Loucy (cell line): ENCODE results near the gene LRRC4C.

ENCODE experiments used
- H2AFZ ChIP-seq: fragments of 200-600 bp; sonication (generic); 2 replicates; pipeline ENCODE4 v1.6.0; 2016; ENCODE audit warnings: antibody characterized with exemption, mild to moderate bottlenecking, low read length, moderate library complexity
- H3F3A ChIP-seq: fragments of 200-600 bp; 2 replicates; pipeline ENCODE4 v1.6.0; 2016; ENCODE audit warnings: antibody characterized with exemption, low read depth, mild to moderate bottlenecking
- H3K27me3 ChIP-seq: fragments of 200-600 bp; sonication (generic); 2 replicates; pipeline ENCODE4 v1.6.1; 2014; ENCODE audit warnings: low read length, mild to moderate bottlenecking; ENCODE audit not compliant: insufficient read depth, poor library complexity, severe bottlenecking
- H3K36me3 ChIP-seq: fragments of 200-600 bp; sonication (generic); 2 replicates; pipeline ENCODE4 v1.6.1; 2016; ENCODE audit warnings: low read length; ENCODE audit not compliant: insufficient read depth
- H3K4me1 ChIP-seq: fragments of 200-600 bp; sonication (generic); 2 replicates; pipeline ENCODE4 v1.5.1; 2014; ENCODE audit warnings: low read length, mild to moderate bottlenecking; ENCODE audit not compliant: insufficient read depth, poor library complexity, severe bottlenecking
- H3K4me2 ChIP-seq: fragments of 200-600 bp; sonication (generic); 2 replicates; pipeline ENCODE4 v1.6.0; 2014; ENCODE audit warnings: antibody characterized with exemption, low read length, low read depth, mild to moderate bottlenecking; ENCODE audit not compliant: poor library complexity, severe bottlenecking
- H3K4me3 ChIP-seq: fragments of 200-600 bp; sonication (generic); 2 replicates; pipeline ENCODE4 v1.5.1; 2014; ENCODE audit warnings: low read length, mild to moderate bottlenecking, mixed read lengths; ENCODE audit not compliant: poor library complexity, severe bottlenecking
- H3K79me2 ChIP-seq: fragments of 200-600 bp; sonication (generic); 2 replicates; pipeline ENCODE4 v1.6.1; 2014; ENCODE audit warnings: low read length; ENCODE audit not compliant: insufficient read depth
- H3K9ac ChIP-seq: fragments of 200-600 bp; sonication (generic); 2 replicates; pipeline ENCODE4 v1.6.0; 2014; ENCODE audit warnings: mild to moderate bottlenecking, low read depth, low read length, moderate library complexity; ENCODE audit not compliant: poor library complexity, severe bottlenecking
- H3K9me2 ChIP-seq: fragments of 200-600 bp; sonication (generic); replicated peaks from 2 replicates; pipeline ENCODE4 v1.6.1; 2016; ENCODE audit warnings: low read depth, low read length, mixed read lengths
- H3K9me3 ChIP-seq: fragments of 200-600 bp; sonication (generic); 2 replicates; pipeline ENCODE4 v1.6.1; 2014; ENCODE audit warnings: mild to moderate bottlenecking, antibody characterized with exemption, low read length, low read depth; ENCODE audit not compliant: insufficient read depth
- H4K20me1 ChIP-seq: fragments of 200-600 bp; sonication (generic); 2 replicates; pipeline ENCODE4 v1.6.0; 2014; ENCODE audit warnings: antibody characterized with exemption, low read length, mild to moderate bottlenecking; ENCODE audit not compliant: insufficient read depth, poor library complexity, severe bottlenecking
- EZH2phosphoT487 ChIP-seq: fragments of 200-600 bp; IDR thresholded peaks from 2 replicates; pipeline ENCODE4 v1.6.1; 2018; ENCODE audit warnings: antibody characterized with exemption, mild to moderate bottlenecking, moderate library complexity, borderline replicate concordance
- TF ChIP-seq, protein P1 (sequence below): fragments of 200-600 bp; sonication (generic); conservative IDR thresholded peaks from 2 replicates; pipeline ENCODE4 v1.5.1; 2014; ENCODE audit warnings: mild to moderate bottlenecking, antibody characterized with exemption, low read length

LRRC4C gene

DNA sequence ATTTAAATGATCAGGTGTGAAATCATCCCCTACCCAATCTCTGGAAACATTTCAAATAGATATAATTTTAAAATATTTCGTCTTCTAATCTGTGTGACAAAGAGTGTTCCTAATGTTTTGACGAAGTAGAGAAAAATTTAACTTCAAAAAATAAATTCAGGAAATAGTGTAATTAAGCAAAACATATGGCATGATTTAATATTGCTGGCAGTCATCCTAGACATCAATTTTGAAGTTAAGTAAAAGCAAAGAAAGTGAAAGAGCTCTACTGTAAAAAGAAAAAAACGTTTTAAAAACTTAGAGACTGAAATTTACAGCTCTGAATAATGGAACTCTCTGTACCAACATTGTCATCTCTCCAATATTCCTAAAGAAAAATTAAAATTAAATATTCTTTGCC is 1062.3 kb downstream of the LRRC4C start:
- TF ChIP-seq EZH2phosphoT487 = no peak
- TF ChIP-seq, protein P1, sequence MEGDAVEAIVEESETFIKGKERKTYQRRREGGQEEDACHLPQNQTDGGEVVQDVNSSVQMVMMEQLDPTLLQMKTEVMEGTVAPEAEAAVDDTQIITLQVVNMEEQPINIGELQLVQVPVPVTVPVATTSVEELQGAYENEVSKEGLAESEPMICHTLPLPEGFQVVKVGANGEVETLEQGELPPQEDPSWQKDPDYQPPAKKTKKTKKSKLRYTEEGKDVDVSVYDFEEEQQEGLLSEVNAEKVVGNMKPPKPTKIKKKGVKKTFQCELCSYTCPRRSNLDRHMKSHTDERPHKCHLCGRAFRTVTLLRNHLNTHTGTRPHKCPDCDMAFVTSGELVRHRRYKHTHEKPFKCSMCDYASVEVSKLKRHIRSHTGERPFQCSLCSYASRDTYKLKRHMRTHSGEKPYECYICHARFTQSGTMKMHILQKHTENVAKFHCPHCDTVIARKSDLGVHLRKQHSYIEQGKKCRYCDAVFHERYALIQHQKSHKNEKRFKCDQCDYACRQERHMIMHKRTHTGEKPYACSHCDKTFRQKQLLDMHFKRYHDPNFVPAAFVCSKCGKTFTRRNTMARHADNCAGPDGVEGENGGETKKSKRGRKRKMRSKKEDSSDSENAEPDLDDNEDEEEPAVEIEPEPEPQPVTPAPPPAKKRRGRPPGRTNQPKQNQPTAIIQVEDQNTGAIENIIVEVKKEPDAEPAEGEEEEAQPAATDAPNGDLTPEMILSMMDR = no peak
- Histone ChIP-seq H2AFZ (no peak overlapping the region), H3K9ac (no peak overlapping the region), H3K4me1 (no peaks in the 10 kb centered on the region), H3K4me2 (no peak overlapping the region), H3K9me3 (no peaks in the 10 kb centered on the region), H3K4me3 (no peak overlapping the region), H4K20me1 (no peaks in the 10 kb centered on the region), H3K79me2 (no peaks in the 10 kb centered on the region), H3K9me2 (no peaks in the 10 kb centered on the region; the same call in 1 of the 2 replicates), H3K27me3 (no peaks in the 10 kb centered on the region), H3K36me3 (no peaks in the 10 kb centered on the region), H3F3A (no peaks in the 10 kb centered on the region)

DNA sequence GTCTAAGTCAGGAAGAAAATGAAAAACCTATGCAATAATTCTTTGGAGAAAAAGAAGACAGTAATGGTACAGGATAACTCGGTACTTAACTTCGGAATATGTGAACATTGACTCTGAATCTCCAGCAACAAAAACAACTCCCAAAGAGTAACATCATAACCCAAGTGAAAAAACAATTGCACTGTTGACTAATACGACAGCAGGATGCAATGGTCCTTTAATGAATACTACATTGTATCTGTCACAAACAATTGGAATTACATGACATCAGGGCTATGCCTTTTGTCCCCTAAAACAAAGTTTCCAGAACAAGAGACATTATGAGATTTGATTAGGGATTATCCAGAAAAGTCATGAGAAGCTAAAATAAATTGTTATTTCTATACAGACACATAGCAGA is 1065.9 kb downstream of the LRRC4C start:
- Histone ChIP-seq H3K4me3 (no peak overlapping the region), H3K4me1 (no peaks in the 10 kb centered on the region), H3K27me3 (no peaks in the 10 kb centered on the region), H4K20me1 (no peaks in the 10 kb centered on the region), H3K9me3 (no peaks in the 10 kb centered on the region), H3F3A (no peaks in the 10 kb centered on the region), H3K9me2 (no peaks in the 10 kb centered on the region; the same call in 1 of the 2 replicates), H3K4me2 (no peak overlapping the region), H2AFZ (no peak overlapping the region), H3K9ac (no peak overlapping the region), H3K79me2 (no peaks in the 10 kb centered on the region), H3K36me3 (no peaks in the 10 kb centered on the region)
- TF ChIP-seq EZH2phosphoT487 = no peak
- TF ChIP-seq, protein P1 = no peak

DNA sequence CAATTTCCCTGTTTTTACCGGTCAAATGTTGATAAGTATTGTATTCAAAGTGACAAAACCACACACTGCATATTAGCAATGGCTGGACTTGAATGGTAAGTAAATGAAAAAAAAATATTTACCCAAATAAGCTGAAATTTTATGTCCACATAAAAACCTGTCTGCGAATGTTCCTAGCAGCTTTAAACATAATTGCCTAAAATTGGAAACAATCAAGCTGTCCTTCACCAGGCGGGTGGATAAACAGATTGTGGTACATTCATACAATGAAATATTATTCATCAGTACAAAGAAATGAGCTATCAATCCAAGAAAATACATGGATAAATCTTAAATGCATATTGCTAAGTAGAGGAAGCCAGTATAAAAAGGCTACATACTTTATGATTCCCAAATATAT is 1067.8 kb downstream of the LRRC4C start:
- no peaks in the 10 kb centered on the region for H3K4me1 ChIP-seq
- TF ChIP-seq, protein P1 = no peak
- no peak for TF ChIP-seq EZH2phosphoT487
- no peak overlapping the region for H3K4me2 ChIP-seq
- H2AFZ ChIP-seq = no peak overlapping the region
- no peak overlapping the region for H3K4me3 ChIP-seq
- H3K9me2 ChIP-seq = no peaks in the 10 kb centered on the region; the same call in 1 of the 2 replicates
- H3K9ac ChIP-seq = no peak overlapping the region
- no peaks in the 10 kb centered on the region for H3K79me2 ChIP-seq
- no peaks in the 10 kb centered on the region for H3K27me3 ChIP-seq
- no peaks in the 10 kb centered on the region for H3F3A ChIP-seq
- H3K9me3 ChIP-seq = no peaks in the 10 kb centered on the region
- H3K36me3 ChIP-seq = no peaks in the 10 kb centered on the region
- no peaks in the 10 kb centered on the region for H4K20me1 ChIP-seq
